ENCODE data around the gene PEX5L.

DNA sequence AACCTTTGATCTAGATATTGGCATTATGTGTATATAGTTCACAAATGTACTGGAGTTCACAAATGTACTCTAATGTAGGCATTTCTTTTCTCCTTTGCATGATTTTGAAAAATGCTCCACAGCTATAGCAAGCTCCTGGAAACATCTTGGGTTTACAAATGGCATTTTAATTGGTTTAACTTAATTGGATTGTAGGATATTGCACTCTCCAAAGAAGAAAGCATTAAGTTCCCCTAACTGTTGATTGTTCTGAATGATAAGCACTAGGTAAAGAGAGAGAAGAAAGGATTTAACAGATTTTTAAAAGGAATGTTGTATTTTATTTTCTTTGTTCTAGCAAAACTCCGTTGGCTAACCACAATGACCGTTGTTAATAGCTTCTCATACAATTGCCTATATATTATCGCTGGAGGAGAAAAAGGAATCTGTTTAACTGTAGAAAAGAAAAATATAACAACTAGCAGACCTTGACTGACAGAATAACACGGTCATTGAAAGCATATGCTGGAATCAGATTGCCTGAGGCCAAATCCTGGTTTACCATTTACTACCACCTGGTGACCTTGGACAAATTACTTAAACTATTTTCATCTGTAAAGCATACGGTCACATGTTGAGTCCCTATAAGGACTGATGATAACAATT, 170.8 kb downstream of the PEX5L start:
- TF ChIP-seq, protein P1, sequence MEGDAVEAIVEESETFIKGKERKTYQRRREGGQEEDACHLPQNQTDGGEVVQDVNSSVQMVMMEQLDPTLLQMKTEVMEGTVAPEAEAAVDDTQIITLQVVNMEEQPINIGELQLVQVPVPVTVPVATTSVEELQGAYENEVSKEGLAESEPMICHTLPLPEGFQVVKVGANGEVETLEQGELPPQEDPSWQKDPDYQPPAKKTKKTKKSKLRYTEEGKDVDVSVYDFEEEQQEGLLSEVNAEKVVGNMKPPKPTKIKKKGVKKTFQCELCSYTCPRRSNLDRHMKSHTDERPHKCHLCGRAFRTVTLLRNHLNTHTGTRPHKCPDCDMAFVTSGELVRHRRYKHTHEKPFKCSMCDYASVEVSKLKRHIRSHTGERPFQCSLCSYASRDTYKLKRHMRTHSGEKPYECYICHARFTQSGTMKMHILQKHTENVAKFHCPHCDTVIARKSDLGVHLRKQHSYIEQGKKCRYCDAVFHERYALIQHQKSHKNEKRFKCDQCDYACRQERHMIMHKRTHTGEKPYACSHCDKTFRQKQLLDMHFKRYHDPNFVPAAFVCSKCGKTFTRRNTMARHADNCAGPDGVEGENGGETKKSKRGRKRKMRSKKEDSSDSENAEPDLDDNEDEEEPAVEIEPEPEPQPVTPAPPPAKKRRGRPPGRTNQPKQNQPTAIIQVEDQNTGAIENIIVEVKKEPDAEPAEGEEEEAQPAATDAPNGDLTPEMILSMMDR (conservative IDR thresholded peaks at IDR 0.05) = no peak
- TF ChIP-seq EZH2 (IDR thresholded peaks at IDR 0.05; ENCODE audit: low read depth) = no peak

All from PC-9 (cell line).